B cell (primary cell): ENCODE data around the gene DACT1. TPM values are rescaled to one million over a fixed set of nuclear protein-coding genes. Genes with fewer than 3 reads are reported as not detected.

ENCODE experiments used
- ATAC-seq: fragments of 200-7000 bp; cut with Tn5 transposase; one replicate; pipeline ENCODE4 v1.10.0; 2021; ENCODE audit warnings: low read depth, mild to moderate bottlenecking, moderate number of reproducible peaks, moderate library complexity
- CTCF ChIA-PET: fragments of 350-600 bp; sonication (Branson Sonifier 250); formaldehyde crosslinking; loops from one replicate; lab custom pipeline; 2021; ENCODE audit warnings: antibody characterized with exemption, inconsistent platforms; lab: Charles Lee
- POLR2A ChIA-PET: fragments of 350-600 bp; sonication (Branson Sonifier 250); formaldehyde crosslinking; loops from one replicate; lab custom pipeline; 2021; ENCODE audit warnings: antibody characterized with exemption; lab: Charles Lee
- DNase-seq: peaks from one replicate; pipeline ENCODE4 v3.0.0; 2013
- H2AFZ ChIP-seq: 2 replicates; pipeline ENCODE4 v1.6.1; 2012; ENCODE audit warnings: mild to moderate bottlenecking, low read depth, low read length; ENCODE audit not compliant: insufficient read depth, poor library complexity, severe bottlenecking
- H3K27ac ChIP-seq, 2 donors: 1 replicate in 1 of 2; 2 replicates in 1 of 2; pipeline ENCODE4 v1.5.1; 2012 to 2013; ENCODE audit warnings: low read length in 2 of 2, mild to moderate bottlenecking in 2 of 2, moderate library complexity in 1 of 2
- H3K27me3 ChIP-seq, 4 experiments: fragments of 200-600 bp in 1 of 4; sonication (generic) in 1 of 4; replicated peaks in 1 of 4; 1 replicate in 2 of 4; 2 replicates in 2 of 4; pipeline versions ENCODE4 v1.6.1 to v1.7.0; 2013 to 2016; ENCODE audit warnings: low read length in 3 of 4, mild to moderate bottlenecking in 2 of 4, mixed read lengths in 1 of 4, moderate library complexity in 1 of 4; ENCODE audit not compliant: insufficient read depth in 4 of 4, control insufficient read depth in 3 of 4; ENCODE audit errors: control extremely low read depth in 1 of 4
- H3K36me3 ChIP-seq, 2 experiments: replicated peaks in 1 of 2; 1 replicate in 1 of 2; 2 replicates in 1 of 2; pipeline versions ENCODE4 v1.6.1 to v1.7.1; 2013; ENCODE audit warnings: low read length in 1 of 2; ENCODE audit not compliant: insufficient read depth in 2 of 2, control insufficient read depth in 1 of 2; ENCODE audit errors: control extremely low read depth in 1 of 2, extremely low read depth in 1 of 2
- H3K4me1 ChIP-seq, 2 donors: fragments of 200-600 bp in 1 of 2; sonication (generic) in 1 of 2; 1 replicate in 1 of 2; 2 replicates in 1 of 2; pipeline versions ENCODE4 v1.5.1 to v1.6.1; 2013 to 2017; ENCODE audit warnings: low read length in 2 of 2; ENCODE audit not compliant: control insufficient read depth in 2 of 2, insufficient read depth in 2 of 2
- H3K4me2 ChIP-seq: replicated peaks from 2 replicates; pipeline ENCODE3; 2012; ENCODE audit warnings: mild to moderate bottlenecking, low read depth, low read length; ENCODE audit not compliant: poor library complexity, severe bottlenecking
- H3K4me3 ChIP-seq, 5 experiments: fragments of 200-600 bp in 1 of 5; sonication (generic) in 1 of 5; 1 replicate in 3 of 5; 2 replicates in 2 of 5; pipeline versions ENCODE4 v1.5.1 to v1.7.0; 2011 to 2016; ENCODE audit warnings: low read length in 4 of 5, mild to moderate bottlenecking in 4 of 5, low read depth in 2 of 5, control low read depth in 1 of 5, moderate library complexity in 1 of 5; ENCODE audit not compliant: insufficient read depth in 1 of 5; ENCODE audit errors: control extremely low read depth in 1 of 5, extremely low read depth in 1 of 5
- H3K79me2 ChIP-seq: fragments of 200-600 bp; sonication (generic); one replicate; pipeline ENCODE4 v1.6.0; 2016; ENCODE audit warnings: low read length; ENCODE audit not compliant: control insufficient read depth, insufficient read depth
- H3K9ac ChIP-seq: fragments of 200-600 bp; sonication (generic); 2 replicates; pipeline ENCODE4 v1.6.1; 2017; ENCODE audit warnings: mild to moderate bottlenecking, low read length, moderate library complexity
- H3K9me3 ChIP-seq, 3 donors: one replicate each; pipeline versions ENCODE4 v1.6.1 to v1.7.1; 2013; ENCODE audit warnings: low read length in 2 of 3; ENCODE audit not compliant: control insufficient read depth in 2 of 3, insufficient read depth in 1 of 3; ENCODE audit errors: control extremely low read depth in 1 of 3
- H4K20me1 ChIP-seq: 2 replicates; pipeline ENCODE4 v1.6.0; 2012; ENCODE audit warnings: mild to moderate bottlenecking, low read length; ENCODE audit not compliant: insufficient read depth, control insufficient read depth, poor library complexity, severe bottlenecking
- H3K27ac Mint-ChIP-seq: one replicate; pipeline ENCODE4 v1.8.0; 2021; ENCODE audit warnings: mixed read lengths
- H3K27me3 Mint-ChIP-seq: one replicate; pipeline ENCODE4 v1.8.0; 2021; ENCODE audit warnings: mixed read lengths
- H3K4me1 Mint-ChIP-seq: one replicate; pipeline ENCODE4 v1.8.0; 2021; ENCODE audit warnings: mixed read lengths
- H3K4me3 Mint-ChIP-seq: one replicate; pipeline ENCODE4 v1.8.0; 2021; ENCODE audit warnings: mixed read lengths
- H3K9me3 Mint-ChIP-seq: one replicate; pipeline ENCODE4 v1.8.0; 2022; ENCODE audit warnings: mixed read lengths; ENCODE audit not compliant: insufficient read depth
- CTCF ChIP-seq: fragments of 200-600 bp; IDR thresholded peaks from one replicate; pipeline ENCODE4 v1.8.0; 2022; ENCODE audit warnings: antibody characterized with exemption, mild to moderate bottlenecking
- EZH2 ChIP-seq: IDR thresholded peaks from 2 replicates; pipeline ENCODE4 v1.6.1; 2012; ENCODE audit warnings: borderline replicate concordance, low read depth, mild to moderate bottlenecking, moderate library complexity, low read length; ENCODE audit not compliant: insufficient read depth, poor library complexity, severe bottlenecking
- WGBS: methylation state at CpG from one replicate; pipeline ENCODE4 v1.1.5; 2013; ENCODE audit warnings: missing lambda C conversion rate; ENCODE audit not compliant: insufficient coverage; 5-methylcytosine and 5-hydroxymethylcytosine counted together
- intact Hi-C: fragments of 100-400 bp; cut with micrococcal nuclease; formaldehyde crosslinking; loops from one replicate; pipeline ENCODE4 v1.10.0; 2022
- polyA plus RNA-seq: library from polyadenylated mRNA; depleted of rRNA; stranded (reverse); fragments of >200 nt; gene quantifications from 2 replicates; pipeline ENCODE4 v1.2.3, GENCODE V29; 2012
- total RNA-seq, 2 donors: library from RNA; stranded (reverse); fragments of 120-200 nt in 1 of 2; gene quantifications; 1 replicate in 1 of 2; 2 replicates in 1 of 2; pipeline versions ENCODE4 v1.2.3 to v1.2.4, GENCODE V29; 2013 to 2022

The DACT1 gene
- total and polyA plus RNA-seq, 2 donors (not counting 1 experiment from before 2014, with no cell fraction given) = 2.2 to 3.5 TPM

GRCh38 chr14:58693048-58693447, 55.3 kb downstream of the DACT1 start:
- no peak for ATAC-seq
- H3K4me1 ChIP-seq = no peaks in the 10 kb centered on the region
- no peaks in the 10 kb centered on the region for H3K9me3 Mint-ChIP-seq
- no peaks in the 10 kb centered on the region for H3K27me3 Mint-ChIP-seq
- no peaks in the 10 kb centered on the region for H4K20me1 ChIP-seq
- H3K4me3 ChIP-seq = no peak overlapping the region
- H3K36me3 ChIP-seq = no peaks in the 10 kb centered on the region
- TF ChIP-seq CTCF = no peak
- TF ChIP-seq EZH2 = no peak
- no peaks in the 10 kb centered on the region for H3K9me3 ChIP-seq
- H3K27ac ChIP-seq = no peak overlapping the region
- H3K4me1 Mint-ChIP-seq = no peaks in the 10 kb centered on the region
- H3K4me3 Mint-ChIP-seq = no peak overlapping the region
- no peak overlapping the region for H3K27ac Mint-ChIP-seq
- H3K27me3 ChIP-seq = no peaks in the 10 kb centered on the region
- no peak overlapping the region for H2AFZ ChIP-seq
- ChIA-PET POLR2A (no interaction called here), CTCF (no interaction called here)
- no peak for DNase-seq
- H3K4me2 ChIP-seq = no peak overlapping the region
- H3K9ac ChIP-seq = no peak overlapping the region
- intact Hi-C loops = no loop called here
- H3K79me2 ChIP-seq = no peaks in the 10 kb centered on the region
- 71% methylated on average over 3 of the region's 4 CpGs for WGBS

GRCh38 chr14:58695514-58695913, 57.8 kb downstream of the DACT1 start:
- no peaks in the 10 kb centered on the region for H3K27me3 ChIP-seq
- ChIA-PET CTCF (no interaction called here), POLR2A (no interaction called here)
- DNase-seq = no peak
- Mint-ChIP-seq H3K27me3 (no peaks in the 10 kb centered on the region), H3K4me1 (no peaks in the 10 kb centered on the region), H3K27ac (no peak overlapping the region), H3K4me3 (no peak overlapping the region), H3K9me3 (no peaks in the 10 kb centered on the region)
- H3K4me2 ChIP-seq = no peak overlapping the region
- no peak overlapping the region for H3K4me3 ChIP-seq
- no peak overlapping the region for H3K27ac ChIP-seq
- intact Hi-C loops = no loop called here
- H3K4me1 ChIP-seq = no peaks in the 10 kb centered on the region
- 100% methylated on average over 1 of the region's 1 CpG for WGBS
- no peaks in the 10 kb centered on the region for H4K20me1 ChIP-seq
- H2AFZ ChIP-seq = no peak overlapping the region
- ATAC-seq = no peak
- no peaks in the 10 kb centered on the region for H3K9me3 ChIP-seq
- no peaks in the 10 kb centered on the region for H3K36me3 ChIP-seq
- no peaks in the 10 kb centered on the region for H3K79me2 ChIP-seq
- TF ChIP-seq EZH2 (no peak), CTCF (no peak)
- H3K9ac ChIP-seq = no peak overlapping the region
